ENCODE measurements around the gene PEX14.

The PEX14 gene

DNA sequence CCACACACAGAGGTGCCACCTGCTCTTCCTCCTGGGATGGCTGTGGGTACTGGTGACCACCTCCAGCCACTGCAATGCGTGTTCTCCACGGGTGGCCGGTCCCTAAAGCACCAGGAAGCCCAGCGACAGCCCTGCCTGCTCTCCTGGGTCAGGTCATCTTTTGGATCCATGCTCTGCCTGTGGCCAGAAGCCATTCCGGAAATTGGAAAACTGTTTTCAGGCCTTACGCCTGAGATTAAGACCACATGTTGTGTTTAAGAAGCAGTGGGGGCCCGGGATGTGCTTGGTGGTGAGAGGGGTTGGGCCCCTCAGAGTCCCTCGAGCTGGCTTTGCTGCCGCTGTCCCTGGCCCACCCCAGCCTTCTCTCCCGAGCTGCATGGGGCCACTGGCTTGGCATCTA is 150.8 kb downstream of the PEX14 start:
- Histone ChIP-seq H3K36me3 (ENCODE audit: insufficient read depth, low read length) (no peaks in the 10 kb centered on the region), H4K20me1 (ENCODE audit: insufficient read depth, low read length) (no peaks in the 10 kb centered on the region), H3K4me3 (ENCODE audit: low read depth, low read length, poor library complexity, severe bottlenecking) (no peak overlapping the region), H3K4me2 (ENCODE audit: low read length) (no peak overlapping the region), H3K27me3 (ENCODE audit: insufficient read depth, low read length) (no peaks in the 10 kb centered on the region), H2AFZ (ENCODE audit: low read length) (no peak overlapping the region), H3F3A (ENCODE audit: insufficient read depth, low read length) (no peaks in the 10 kb centered on the region), H3K9me3 (ENCODE audit: low read length) (no peaks in the 10 kb centered on the region), H3K9me2 (ENCODE audit: low read depth, low read length) (no peaks in the 10 kb centered on the region), H3K9ac (ENCODE audit: low read length) (no peak overlapping the region), H3K27ac (ENCODE audit: low read depth, low read length, poor library complexity, severe bottlenecking) (no peak overlapping the region), H3K4me1 (ENCODE audit: insufficient read depth, low read length, severe bottlenecking) (no peaks in the 10 kb centered on the region), H3K79me2 (ENCODE audit: insufficient read depth, low read length) (no peaks in the 10 kb centered on the region)
- TF ChIP-seq EZH2 (IDR thresholded peaks at IDR 0.05; ENCODE audit: borderline replicate concordance, low read length) = no peak

DNA sequence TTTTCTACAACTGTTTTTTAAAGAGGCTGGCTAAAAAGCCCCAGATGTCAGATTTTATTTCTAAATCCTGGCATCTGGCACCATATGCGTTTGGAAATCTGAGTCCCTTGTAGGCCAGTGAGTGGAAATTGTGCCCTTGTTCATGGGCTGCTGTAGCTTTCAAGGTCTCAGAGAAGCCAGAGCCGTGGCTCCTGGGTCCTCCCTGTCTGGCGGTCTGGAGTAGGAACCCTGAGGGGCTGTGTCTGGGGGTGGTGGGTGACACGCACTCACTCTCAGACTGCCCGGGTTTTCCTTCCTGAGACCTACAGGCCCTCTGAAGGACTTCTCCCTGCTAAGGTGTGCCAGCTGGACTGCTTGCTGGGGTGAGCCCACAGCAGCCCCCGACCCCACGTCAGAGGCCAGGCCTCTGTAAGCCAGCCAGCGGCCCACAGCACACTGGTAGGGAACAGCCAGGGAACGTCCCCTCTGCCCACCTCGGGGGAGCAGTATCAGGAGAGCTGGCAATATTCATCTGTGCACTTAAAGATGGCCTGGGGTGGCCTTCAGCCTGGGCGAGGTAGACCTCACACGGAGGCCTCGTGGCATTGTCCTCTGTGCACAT is 151.5 kb downstream of the PEX14 start:
- Histone ChIP-seq H3K79me2 (ENCODE audit: insufficient read depth, low read length) (no peaks in the 10 kb centered on the region), H4K20me1 (ENCODE audit: insufficient read depth, low read length) (no peaks in the 10 kb centered on the region), H3K9me2 (ENCODE audit: low read depth, low read length) (no peaks in the 10 kb centered on the region), H3K9me3 (ENCODE audit: low read length) (no peaks in the 10 kb centered on the region), H3K4me1 (ENCODE audit: insufficient read depth, low read length, severe bottlenecking) (no peaks in the 10 kb centered on the region), H3K4me3 (ENCODE audit: low read depth, low read length, poor library complexity, severe bottlenecking) (no peak overlapping the region), H3K27ac (ENCODE audit: low read depth, low read length, poor library complexity, severe bottlenecking) (no peak overlapping the region), H3K27me3 (ENCODE audit: insufficient read depth, low read length) (no peaks in the 10 kb centered on the region), H3K9ac (ENCODE audit: low read length) (no peak overlapping the region), H3F3A (ENCODE audit: insufficient read depth, low read length) (no peaks in the 10 kb centered on the region), H2AFZ (ENCODE audit: low read length) (no peak overlapping the region), H3K36me3 (ENCODE audit: insufficient read depth, low read length) (no peaks in the 10 kb centered on the region), H3K4me2 (ENCODE audit: low read length) (no peak overlapping the region)
- no peak for TF ChIP-seq EZH2 (IDR thresholded peaks at IDR 0.05; ENCODE audit: borderline replicate concordance, low read length)

DNA sequence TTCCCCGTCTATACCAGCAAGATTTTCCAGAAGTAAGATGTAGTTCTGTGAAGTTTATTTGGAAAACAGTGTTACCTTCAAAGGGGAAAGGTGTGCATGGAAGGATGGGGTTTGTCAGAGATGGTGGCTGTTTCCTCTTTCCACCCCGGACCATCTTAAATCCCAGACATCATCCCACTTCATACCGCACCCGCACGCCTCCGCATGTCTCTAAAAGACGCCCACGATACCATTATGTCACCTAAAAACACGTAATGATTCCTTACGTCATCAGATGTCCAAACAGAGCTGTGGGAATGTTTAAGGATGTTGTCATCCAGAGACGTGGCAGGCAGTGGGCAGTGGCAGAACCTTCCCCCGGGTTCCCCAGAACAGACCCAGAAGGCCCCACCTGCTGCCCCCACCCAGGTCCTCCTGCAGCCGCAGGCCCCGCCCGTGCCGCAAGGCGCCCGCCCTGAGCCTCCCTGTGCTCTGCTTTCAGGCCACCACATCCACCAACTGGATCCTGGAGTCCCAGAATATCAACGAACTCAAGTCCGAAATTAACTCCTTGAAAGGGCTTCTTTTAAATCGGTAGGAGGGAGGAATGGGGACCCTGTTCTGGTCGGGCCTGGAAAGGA is 152.2 kb downstream of the PEX14 start:
- no peaks in the 10 kb centered on the region for H3K36me3 ChIP-seq (ENCODE audit: insufficient read depth, low read length)
- no peaks in the 10 kb centered on the region for H4K20me1 ChIP-seq (ENCODE audit: insufficient read depth, low read length)
- no peaks in the 10 kb centered on the region for H3K79me2 ChIP-seq (ENCODE audit: insufficient read depth, low read length)
- H3K4me1 ChIP-seq (ENCODE audit: insufficient read depth, low read length, severe bottlenecking) = no peaks in the 10 kb centered on the region
- no peaks in the 10 kb centered on the region for H3F3A ChIP-seq (ENCODE audit: insufficient read depth, low read length)
- no peaks in the 10 kb centered on the region for H3K9me2 ChIP-seq (ENCODE audit: low read depth, low read length)
- H3K27ac ChIP-seq (ENCODE audit: low read depth, low read length, poor library complexity, severe bottlenecking) = no peak overlapping the region
- no peak for TF ChIP-seq EZH2 (IDR thresholded peaks at IDR 0.05; ENCODE audit: borderline replicate concordance, low read length)
- H3K27me3 ChIP-seq (ENCODE audit: insufficient read depth, low read length) = no peaks in the 10 kb centered on the region
- no peak overlapping the region for H3K9ac ChIP-seq (ENCODE audit: low read length)
- H3K4me2 ChIP-seq (ENCODE audit: low read length) = no peak overlapping the region
- H2AFZ ChIP-seq (ENCODE audit: low read length) = no peak overlapping the region
- H3K4me3 ChIP-seq (ENCODE audit: low read depth, low read length, poor library complexity, severe bottlenecking) = no peak overlapping the region
- H3K9me3 ChIP-seq (ENCODE audit: low read length) = no peaks in the 10 kb centered on the region

DNA sequence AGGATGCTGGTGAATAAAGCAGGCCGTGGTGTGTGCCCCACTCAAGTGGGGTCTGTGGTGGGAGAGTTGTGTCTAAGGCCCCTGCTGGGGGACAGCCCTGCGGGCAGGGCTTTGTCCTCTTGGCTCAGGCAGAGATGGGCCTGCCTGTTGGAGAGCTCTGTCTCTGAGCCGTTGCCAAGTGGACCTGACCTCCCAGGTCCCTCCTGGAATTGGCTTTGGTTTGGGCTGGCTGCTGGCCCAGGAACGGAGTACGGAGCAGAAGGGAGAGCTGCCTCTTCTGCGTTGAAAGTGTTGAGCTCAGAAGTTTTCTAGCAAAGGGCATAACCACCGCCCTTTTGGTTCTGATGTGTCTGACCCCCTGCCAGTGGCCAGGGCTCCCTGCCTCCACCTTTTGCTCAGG is 153.9 kb downstream of the PEX14 start:
- Histone ChIP-seq H4K20me1 (ENCODE audit: insufficient read depth, low read length) (no peaks in the 10 kb centered on the region), H3F3A (ENCODE audit: insufficient read depth, low read length) (no peaks in the 10 kb centered on the region), H3K4me3 (ENCODE audit: low read depth, low read length, poor library complexity, severe bottlenecking) (no peak overlapping the region), H3K9me2 (ENCODE audit: low read depth, low read length) (no peaks in the 10 kb centered on the region), H3K9ac (ENCODE audit: low read length) (no peak overlapping the region), H3K36me3 (ENCODE audit: insufficient read depth, low read length) (no peaks in the 10 kb centered on the region), H2AFZ (ENCODE audit: low read length) (no peak overlapping the region), H3K27me3 (ENCODE audit: insufficient read depth, low read length) (no peaks in the 10 kb centered on the region), H3K4me1 (ENCODE audit: insufficient read depth, low read length, severe bottlenecking) (no peaks in the 10 kb centered on the region), H3K9me3 (ENCODE audit: low read length) (no peaks in the 10 kb centered on the region), H3K4me2 (ENCODE audit: low read length) (no peak overlapping the region), H3K27ac (ENCODE audit: low read depth, low read length, poor library complexity, severe bottlenecking) (no peak overlapping the region), H3K79me2 (ENCODE audit: insufficient read depth, low read length) (no peaks in the 10 kb centered on the region)
- TF ChIP-seq EZH2 (IDR thresholded peaks at IDR 0.05; ENCODE audit: borderline replicate concordance, low read length) = no peak
- TF ChIP-seq, protein P1, sequence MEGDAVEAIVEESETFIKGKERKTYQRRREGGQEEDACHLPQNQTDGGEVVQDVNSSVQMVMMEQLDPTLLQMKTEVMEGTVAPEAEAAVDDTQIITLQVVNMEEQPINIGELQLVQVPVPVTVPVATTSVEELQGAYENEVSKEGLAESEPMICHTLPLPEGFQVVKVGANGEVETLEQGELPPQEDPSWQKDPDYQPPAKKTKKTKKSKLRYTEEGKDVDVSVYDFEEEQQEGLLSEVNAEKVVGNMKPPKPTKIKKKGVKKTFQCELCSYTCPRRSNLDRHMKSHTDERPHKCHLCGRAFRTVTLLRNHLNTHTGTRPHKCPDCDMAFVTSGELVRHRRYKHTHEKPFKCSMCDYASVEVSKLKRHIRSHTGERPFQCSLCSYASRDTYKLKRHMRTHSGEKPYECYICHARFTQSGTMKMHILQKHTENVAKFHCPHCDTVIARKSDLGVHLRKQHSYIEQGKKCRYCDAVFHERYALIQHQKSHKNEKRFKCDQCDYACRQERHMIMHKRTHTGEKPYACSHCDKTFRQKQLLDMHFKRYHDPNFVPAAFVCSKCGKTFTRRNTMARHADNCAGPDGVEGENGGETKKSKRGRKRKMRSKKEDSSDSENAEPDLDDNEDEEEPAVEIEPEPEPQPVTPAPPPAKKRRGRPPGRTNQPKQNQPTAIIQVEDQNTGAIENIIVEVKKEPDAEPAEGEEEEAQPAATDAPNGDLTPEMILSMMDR (IDR thresholded peaks at IDR 0.05; ENCODE audit: low read length) = no peak
